Right ventricle myocardium inferior (tissue), 1 donor: ENCODE measurements around the gene SMAD7. TPM values are rescaled to one million over a fixed set of nuclear protein-coding genes. Genes with fewer than 3 reads are reported as not detected.

ENCODE experiments used
- ATAC-seq: fragments of 200-7000 bp; cut with Tn5 transposase; one replicate; pipeline ENCODE4 v1.9.1; 2020; ENCODE audit warnings: mild to moderate bottlenecking, moderate library complexity
- DNase-seq: peaks from one replicate; pipeline ENCODE4 v3.0.0; 2021; ENCODE audit errors: missing footprints
- intact Hi-C: fragments of 100-400 bp; cut with DNase I; formaldehyde crosslinking; loops from one replicate; pipeline ENCODE4 v1.11.0; 2022
- total RNA-seq: library from RNA; stranded (reverse); fragmentation: NEBNext Ultra II Directional; extraction: Animal tissue kit (Norgen Biotek cat#: 25700); gene quantifications from one replicate; pipeline ENCODE4 v1.2.1, GENCODE V29; 2021
- donor health status: DM: no; HTN: yes; CAD: no; lungs with severe emphysema.

SMAD7 gene
- total RNA-seq, 1 donor from 2014 or later = 12.0 TPM

DNA sequence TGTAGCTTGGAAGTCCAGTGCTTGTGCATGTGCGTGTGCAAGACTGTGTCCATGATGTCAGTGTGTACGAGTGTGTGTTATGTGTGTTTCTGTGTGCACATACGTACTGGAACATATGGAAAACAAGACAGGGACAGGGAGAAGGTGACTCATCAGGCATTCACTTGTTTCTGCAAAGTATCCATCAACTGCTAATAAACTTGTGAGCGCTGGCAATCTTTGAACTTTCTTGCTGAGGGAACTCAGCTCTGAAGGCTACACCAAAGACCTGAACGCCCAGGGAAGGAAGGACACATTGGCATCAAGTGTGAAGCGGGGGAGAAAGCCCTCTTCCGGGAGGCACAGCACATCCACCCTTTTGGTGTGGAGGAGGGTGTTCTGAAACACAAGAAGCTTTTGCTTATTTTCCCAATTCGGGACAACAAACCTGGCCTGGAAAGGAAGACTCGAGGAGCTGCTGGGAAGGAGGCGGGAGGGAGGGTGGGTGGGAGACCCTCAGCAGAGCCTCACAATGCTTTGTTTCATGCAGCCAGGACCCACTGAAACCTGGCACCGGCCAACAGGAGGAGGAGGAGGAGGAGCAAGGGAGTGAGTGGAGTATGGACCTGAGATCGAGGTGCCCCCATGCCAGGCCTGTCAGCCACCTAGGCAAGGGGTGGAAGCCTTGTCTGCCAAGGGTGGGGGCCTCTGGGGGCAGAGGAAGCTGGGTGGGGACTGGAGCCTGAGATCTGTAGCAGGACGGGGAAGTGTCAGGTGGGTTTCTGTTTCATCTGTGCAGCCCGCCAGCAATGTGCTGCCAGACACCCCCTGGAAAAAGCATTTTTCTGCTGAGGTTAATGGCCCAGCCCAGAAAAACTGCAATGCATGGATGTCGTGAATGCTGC lies 26.8 kb downstream of the SMAD7 start:
- DNase-seq (no peak), ATAC-seq (no peak)
- intact Hi-C loops = no loop called here

DNA sequence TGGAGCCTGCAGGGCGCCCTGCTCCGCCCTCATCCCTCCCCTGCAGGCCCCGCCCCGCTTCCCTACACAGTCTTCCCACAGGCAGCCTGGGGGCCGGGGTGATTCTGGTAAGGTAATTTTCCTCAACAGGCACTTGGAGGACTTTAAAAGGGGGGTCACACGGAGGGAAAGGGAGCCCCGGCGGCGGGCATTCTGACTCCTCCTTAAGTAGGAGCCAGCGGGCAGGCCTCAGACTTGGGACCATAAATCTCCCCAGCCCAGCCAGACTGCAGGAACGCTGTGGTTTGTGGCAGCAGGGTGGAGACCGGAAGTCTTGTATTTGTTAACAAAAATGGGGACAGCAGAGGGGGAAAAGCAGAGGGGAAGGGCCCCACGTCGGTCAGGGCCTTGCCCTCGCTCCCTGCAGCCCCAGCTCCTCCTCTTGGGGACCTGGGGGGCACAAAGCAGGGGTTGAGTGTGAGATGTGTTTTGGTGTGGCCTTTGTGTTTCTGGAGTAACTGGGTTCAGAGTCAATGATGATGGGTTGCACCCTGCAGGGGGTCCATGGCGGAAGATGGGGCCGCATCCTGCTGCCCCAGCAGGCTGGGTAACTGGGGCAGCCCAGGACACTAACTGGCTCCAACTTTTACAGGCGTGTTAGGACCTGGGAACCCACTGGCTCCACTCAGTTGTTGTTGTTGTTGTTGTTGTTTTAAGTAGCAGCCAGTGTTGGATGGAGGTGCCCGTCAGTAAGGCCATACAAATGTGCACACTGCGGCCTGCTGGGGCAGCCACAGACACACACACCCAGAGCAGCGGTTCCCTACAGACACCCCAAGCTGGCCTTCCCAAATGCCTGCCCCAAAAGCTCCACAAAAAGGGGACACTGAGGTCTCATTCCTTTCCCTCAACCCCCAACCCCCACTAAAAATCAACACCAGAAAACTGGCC lies 27.7 kb downstream of the SMAD7 start:
- DNase-seq = peak; percentile 88
- intact Hi-C loops = no loop called here
- peak; percentile 78 for ATAC-seq

DNA sequence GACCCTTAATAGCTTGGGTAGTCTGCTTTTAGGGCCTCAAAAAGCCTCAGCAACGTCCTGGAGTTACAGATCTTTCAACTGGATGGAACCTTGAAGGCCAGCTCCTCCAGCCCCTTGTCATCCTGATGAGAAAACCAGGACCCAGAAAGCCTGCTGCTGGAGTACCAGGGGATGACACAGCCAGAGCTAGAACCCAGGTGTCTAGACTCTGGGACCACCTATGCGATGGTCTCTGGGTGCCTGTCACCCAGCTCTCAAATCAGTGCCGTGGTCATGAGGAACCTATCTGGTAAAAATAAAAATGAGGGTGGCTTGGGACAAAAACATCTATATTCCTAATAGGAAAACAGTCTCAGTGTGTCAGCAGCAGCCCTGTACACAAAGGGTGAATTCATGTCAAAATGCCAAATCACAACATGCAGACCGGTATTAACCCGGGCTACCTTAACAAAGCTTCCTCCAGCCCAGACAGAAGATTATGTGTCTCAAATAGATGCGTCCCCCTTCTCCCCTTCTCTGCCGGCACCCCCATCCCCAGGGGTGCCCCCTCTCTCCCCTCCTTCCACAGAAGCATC lies 28.5 kb downstream of the SMAD7 start:
- intact Hi-C loops = no loop called here
- DNase-seq = no peak
- ATAC-seq = peak; percentile 1

DNA sequence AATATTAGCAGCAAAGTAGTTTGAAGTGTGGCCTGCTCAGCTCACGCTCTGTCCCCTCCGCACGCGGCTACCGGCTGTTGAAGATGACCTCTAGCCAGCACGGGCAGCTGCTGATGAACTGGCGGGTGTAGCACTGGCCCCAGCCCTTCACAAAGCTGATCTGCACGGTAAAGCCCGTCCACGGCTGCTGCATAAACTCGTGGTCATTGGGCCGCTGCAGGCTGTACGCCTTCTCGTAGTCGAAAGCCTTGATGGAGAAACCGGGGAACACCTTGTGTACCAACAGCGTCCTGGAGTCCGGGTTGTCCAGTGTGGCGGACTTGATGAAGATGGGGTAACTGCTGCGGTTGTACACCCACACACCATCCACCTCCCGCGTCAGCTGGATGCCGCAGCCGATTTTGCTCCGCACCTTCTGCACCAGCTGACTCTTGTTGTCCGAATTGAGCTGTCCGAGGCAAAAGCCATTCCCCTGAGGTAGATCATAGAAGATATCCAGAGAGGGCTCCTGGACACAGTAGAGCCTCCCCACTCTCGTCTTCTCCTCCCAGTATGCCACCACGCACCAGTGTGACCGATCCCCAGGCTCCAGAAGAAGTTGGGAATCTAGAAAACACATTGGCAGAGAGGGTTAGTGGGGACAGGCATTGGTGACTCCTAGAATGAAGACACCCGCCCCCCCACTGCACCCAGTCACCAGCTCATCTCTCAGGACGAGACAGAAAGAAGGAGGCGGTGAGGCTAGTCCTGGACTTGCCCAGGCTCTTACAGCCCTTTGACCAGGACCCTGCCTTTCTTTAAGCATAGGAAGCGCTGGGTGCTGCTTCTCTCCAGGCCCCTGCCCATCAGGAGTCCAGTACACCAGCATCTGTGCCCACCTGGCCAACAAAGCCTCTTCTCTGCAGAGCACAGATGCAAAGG lies 29.2 kb downstream of the SMAD7 start:
- ATAC-seq (no peak), DNase-seq (no peak)
- intact Hi-C loops = no loop called here

DNA sequence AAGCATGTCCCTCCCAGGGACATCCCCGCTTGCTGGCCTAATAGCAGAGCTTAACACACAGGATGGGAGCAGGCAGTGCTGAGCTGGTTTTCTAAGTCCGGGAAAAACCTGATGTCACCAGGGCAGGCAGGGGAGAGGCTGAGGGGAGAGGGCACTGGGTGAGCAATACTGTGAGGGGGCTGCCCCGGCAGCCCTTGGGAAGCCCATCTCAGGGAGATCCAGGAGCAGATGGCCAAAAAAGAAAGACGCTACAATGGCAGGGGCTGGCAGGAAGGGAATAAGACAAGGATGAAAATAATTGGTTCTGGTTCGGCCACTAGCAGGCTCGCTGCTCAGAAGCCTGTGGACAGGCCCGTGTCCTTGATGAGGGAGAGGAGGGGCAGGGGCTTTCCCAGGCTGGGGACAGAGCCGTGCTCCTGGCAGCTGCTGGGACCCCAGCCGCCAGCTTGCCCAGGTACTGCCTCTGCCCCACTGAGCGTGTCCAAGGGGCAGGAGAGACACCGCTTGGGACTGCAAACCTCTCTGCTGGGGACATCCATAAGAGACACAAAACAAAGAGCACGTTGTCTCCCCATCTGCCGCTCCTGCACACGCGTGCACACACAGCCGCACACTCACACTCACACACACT lies 30.2 kb downstream of the SMAD7 start:
- no peak for ATAC-seq
- intact Hi-C loops = no loop called here

DNA sequence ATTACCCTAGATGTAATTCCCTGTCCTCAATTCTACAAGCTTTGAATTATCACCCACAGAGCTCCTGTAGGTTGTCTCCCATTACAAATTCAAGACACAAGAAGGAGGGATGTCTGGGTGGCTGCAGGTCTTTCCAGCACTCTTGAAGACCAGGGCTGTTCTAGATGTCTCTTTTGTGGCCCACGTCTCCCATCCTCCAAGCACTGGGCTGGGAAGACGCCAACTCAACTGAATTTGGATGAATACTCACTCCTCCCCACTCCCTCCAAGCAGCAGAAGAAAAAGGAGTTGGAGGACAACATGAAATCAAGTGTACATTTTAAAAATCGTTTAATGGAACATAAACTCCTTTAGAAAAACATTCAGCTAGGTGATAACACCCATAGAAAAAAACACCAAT lies 31.2 kb downstream of the SMAD7 start:
- intact Hi-C loops = no loop called here
- no peak for DNase-seq
- ATAC-seq = no peak

More for the DNA sequence above, 30.2 kb downstream of the SMAD7 start:
- DNase-seq = no peak

DNA sequence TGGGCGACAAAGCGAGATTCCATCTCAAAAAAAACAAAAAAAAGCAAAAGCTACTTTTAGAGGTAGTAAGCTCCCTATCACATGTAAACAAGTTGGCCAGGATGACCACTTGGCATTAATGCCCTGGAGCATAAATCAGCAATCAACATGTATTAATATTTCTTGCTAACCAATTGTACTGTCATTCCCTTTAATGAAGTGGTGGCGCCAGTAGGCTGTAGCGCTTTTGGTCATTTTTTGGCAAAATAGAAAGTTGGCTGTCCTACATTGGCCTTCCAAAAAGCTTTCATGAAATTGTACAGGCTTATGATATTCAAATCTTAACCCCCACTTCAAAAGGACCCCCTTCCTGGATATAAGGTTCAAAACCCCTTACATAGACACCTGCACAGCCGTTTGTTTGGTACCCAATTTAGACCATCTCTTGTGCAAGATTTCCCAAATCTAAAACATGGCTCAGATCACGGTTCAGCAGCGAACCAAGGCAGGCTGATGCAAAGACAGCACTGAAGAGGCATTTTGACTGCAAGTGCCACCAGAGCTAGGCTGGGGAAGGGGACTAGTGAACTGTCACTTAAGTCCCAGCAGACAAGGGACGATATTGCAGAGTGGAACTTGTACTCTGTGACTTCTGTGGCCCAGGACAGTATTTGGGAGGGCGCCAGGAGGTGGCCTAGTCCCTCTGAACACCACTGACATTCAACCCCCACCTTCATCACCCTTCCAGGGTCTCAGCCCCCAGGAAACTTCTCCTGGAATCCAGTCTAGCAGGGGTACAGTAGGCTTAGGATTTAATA lies 31.9 kb downstream of the SMAD7 start:
- DNase-seq = no peak
- intact Hi-C loops = no loop called here
- ATAC-seq = no peak

DNA sequence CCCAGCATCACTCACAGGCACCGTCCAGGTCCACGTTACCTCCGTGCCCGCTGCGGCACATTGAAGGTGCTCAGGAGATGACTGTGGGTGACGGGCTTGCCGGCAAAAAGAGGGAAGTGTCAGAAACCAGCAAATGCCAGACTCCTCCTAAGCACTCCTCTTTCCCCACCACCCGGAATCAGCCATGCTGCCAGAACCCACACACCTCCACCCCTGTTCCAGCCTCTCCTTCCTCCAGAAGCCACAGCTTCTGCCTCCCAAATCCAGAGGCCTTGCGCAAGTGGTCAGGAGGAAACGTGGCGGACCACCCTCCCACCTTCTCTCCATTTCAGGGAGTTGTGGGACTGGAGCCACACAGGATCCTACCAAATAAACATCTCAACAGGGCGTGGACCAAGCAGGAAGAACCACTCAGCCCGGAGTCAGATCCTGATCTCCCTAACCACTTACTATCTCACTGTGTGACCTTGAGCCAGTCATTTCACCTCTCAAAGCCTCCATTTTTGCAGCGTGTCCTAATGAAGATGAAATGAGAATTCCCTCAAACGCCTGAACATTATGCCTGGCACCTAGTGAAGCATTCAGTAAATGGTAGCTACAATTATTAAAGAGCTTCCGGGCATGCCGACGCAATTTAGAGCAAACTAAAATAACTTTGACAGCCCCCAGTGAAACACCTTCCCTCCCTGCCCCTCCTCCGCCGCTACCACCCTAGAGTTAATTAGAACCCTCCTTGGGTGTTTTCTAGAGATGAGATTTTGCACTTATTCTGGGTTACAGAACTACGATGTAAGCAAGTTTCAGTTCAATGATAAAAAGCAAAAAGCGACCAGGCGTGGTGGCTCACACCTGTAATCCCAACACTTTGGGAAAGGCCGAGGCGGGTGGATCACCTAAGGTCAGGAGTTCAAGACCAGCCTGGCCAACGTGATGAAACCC lies 32.9 kb downstream of the SMAD7 start:
- DNase-seq = peak; percentile 68
- intact Hi-C loops = no loop called here
- ATAC-seq = no peak

DNA sequence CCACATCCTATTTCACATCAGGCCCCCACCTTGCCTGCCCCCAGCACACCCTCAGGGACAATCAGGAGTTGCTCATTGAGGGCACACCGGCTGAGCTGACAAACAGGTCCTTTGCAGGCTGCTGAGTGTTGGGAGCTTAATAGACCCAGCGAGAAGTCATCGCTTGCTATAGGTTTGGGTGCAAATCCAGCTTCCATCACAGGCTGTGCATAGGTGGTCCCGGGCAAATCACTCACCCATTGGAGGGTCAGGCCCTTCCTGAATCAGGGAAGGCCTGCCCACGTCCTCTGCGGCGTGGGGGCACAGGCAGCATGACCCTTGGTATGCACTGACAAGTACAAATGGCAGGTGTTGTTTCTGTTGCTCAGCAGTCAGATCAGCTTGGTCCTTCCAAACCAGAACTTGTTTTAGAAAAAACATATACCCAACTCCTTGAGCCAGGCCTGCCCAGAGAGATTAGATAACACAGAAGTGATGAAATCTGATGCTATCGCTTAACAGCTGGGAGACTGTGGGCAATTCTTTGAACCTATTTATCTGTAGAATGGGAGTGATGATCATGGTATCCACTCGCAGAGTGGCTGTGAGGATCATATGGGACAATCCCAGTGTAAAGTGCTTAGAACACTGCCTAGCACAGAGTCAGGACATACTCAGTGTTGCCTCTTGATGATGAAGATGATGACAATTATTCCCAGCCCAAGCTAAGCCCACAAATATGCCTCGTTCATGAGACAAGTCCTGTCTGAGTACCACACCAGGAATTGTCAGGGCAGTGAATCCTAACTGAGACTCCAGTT lies 34.9 kb downstream of the SMAD7 start:
- ATAC-seq (no peak), DNase-seq (no peak)
- intact Hi-C loops = no loop called here

DNA sequence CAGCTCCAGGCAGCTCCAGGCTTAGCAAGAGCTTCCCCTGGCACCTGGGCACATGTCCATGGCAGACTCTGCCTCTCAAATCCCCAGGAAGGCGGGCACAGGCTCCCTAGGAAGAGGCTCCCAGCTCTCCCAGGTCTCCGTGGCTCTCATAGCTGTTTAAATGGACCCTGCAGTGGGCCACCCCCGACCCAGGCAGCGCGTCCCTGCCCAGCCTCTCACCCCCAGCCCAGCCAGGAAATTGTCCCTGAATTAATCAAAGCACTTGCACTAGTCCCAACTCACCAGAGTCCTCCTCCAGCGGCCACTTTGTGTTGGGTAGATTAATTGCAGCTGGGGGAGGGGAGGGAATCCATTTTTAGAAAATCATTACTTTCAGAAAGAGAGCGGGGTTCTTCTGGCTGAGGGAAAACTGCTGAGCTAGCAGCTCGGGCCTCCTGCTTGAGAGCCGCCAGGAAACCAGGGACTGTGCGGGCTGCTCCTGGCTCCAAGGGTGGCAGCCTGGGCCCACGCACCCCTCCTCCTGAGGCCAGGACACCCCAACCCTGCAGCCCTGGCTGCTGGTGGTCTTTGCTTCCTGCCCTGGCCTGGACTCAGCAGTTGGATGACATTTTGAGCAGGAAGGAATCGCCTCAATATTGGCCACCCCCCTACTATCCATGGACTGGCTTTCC lies 36.0 kb downstream of the SMAD7 start:
- DNase-seq (no peak), ATAC-seq (no peak)
- intact Hi-C loops = no loop called here

DNA sequence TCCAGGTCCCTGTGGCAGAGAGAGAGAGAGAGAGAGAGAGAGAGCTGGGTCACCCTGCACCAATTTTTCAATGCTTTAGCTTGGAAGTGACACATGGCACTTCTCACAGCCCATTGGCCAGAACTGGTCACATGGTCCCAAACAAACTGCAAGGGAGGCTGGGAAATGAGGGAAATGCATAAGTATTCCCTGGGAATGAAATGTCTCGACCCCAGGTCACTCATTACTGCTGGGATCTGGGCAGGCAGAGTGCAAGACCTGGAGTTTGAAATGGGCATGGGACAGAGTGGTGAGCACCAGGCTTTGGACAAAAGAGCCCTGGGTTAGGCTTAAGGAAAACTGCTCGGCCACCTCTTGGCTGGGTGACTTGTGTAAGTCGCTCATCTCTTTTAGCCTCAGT lies 37.0 kb downstream of the SMAD7 start:
- DNase-seq (no peak), ATAC-seq (no peak)
- intact Hi-C loops = no loop called here

DNA sequence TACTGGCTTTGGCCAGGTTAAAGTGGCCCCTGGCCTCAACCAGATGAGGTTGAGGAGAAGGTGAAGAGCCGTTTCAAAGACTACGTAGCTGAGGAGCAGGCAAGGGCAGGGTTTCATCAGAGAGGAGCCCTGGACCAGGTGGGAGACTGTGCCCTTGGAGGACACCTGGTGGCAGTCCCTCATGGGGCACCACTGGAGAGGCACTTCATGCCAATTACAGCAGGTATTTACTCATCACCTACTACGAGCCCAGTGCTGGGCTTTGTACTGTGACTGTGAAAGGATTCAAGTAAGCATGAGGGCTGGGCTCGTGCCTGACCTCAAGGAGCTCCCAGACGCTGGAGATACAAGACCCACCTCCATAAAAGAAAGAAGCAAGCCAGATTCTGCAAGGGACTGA lies 37.6 kb downstream of the SMAD7 start:
- ATAC-seq (no peak), DNase-seq (no peak)
- intact Hi-C loops = no loop called here

DNA sequence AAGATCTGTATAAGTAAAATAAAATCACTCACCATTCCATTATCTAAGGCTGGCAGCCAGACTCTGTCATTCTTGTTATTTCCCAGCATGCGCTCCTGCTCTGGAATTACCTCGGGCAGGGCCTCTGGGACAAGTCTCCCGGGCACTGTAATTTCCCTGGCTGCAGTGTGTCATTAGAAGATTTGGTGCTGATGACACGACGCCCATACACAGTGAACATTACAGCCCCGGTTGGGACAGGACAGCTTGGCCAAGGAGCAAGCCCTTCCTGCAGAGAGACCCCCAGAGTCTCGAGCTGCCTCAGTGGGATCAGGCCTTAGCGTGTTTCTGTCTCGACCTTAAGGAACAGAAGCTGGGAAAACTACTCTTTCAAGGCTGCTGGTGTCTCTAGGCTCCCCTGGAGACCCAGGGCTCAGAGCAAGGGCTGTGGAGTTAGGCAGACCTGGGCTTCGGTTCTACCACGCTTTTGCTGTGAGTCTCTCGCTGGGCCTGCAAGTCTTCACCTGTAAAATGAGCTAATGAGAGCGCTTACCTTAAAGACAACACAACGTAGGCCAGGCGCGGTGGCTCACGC lies 39.7 kb downstream of the SMAD7 start:
- intact Hi-C loops = no loop called here
- DNase-seq (no peak), ATAC-seq (no peak)

DNA sequence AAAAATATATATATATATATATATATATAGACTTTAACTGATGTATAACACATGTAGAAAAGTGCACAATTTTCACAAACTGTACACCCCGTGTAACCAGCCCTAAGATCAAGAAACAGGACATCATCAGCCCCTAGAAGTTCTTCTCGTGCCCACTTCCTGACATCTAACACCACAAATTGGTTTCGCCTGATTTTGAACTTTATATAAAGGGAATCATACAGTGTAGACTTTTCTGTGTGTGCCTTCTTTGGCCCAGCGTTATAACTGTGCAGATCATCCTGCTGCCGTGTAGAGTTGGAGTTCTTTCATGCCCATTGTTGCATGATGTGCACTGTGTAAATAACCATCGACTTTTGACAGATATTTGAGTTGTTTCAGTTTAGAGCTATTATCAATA lies 41.0 kb downstream of the SMAD7 start:
- intact Hi-C loops = no loop called here
- ATAC-seq = no peak
- no peak for DNase-seq

DNA sequence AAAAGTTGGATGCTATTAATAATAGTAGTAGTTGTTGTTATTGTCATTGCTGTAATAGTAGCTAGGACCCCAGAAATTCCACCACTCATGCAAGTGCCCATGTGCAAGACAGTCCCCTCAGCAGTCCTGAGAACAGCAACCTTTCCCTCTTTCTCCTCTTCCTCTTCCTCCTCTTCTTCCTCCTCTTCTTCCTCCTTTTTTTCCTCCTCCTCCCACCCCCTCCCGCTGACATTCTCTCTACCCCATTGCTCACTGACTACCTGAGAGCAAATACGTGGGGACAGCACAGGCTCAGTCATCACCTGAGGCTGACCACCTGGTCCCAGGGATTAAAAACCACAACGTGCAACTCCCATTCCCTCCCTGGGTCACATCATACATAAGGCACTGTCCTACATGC lies 41.8 kb downstream of the SMAD7 start:
- ATAC-seq (no peak), DNase-seq (no peak)
- intact Hi-C loops = no loop called here
